K562 (cell line): ENCODE measurements around the gene CRABP1. TPM values are rescaled to one million over a fixed set of nuclear protein-coding genes. Genes with fewer than 3 reads are reported as not detected.

Source experiments
- ATF7 ChIP-seq: fragments of 450-650 bp; IDR thresholded peaks from 2 replicates; pipeline ENCODE4 v1.7.1; 2014; ENCODE audit warnings: mild to moderate bottlenecking, moderate library complexity
- CHD4 ChIP-seq: fragments of 200-600 bp; sonication (generic); IDR thresholded peaks from 3 replicates; pipeline ENCODE4 v1.6.1; 2012; ENCODE audit warnings: low read depth, mild to moderate bottlenecking, mixed read lengths, low read length, inconsistent platforms; ENCODE audit not compliant: insufficient read depth, insufficient replicate concordance, poor library complexity, severe bottlenecking
- ETV6 ChIP-seq, 3 experiments: fragments of 150-350 bp in 1 of 3; sonication (generic) in 1 of 3; formaldehyde crosslinking in 1 of 3; IDR thresholded peaks; 2 replicates each; pipeline versions ENCODE4 v1.6.1 to v1.8.0; 2014 to 2022; ENCODE audit warnings: borderline replicate concordance in 2 of 3, low read depth in 2 of 3, antibody characterized with exemption in 1 of 3, low read length in 1 of 3, mild to moderate bottlenecking in 1 of 3, missing genetic modification reagents in 1 of 3
- FOSL1 ChIP-seq: fragments of 200-800 bp; sonication (Bioruptor generic); conservative IDR thresholded peaks from 2 replicates; pipeline ENCODE4 v1.6.1; 2016; ENCODE audit warnings: missing genetic modification characterization, missing compliant biosample characterization
- FOXK2 ChIP-seq, 2 experiments: fragments of 450-650 bp; IDR thresholded peaks in 1 of 2; conservative IDR thresholded peaks in 1 of 2; 2 replicates each; pipeline ENCODE4 v1.6.1; 2016; ENCODE audit warnings: low read depth in 2 of 2, mild to moderate bottlenecking in 1 of 2
- HDAC1 ChIP-seq, 2 experiments: fragments of 450-650 bp; IDR thresholded peaks; 2 replicates each; pipeline ENCODE4 v1.6.1; 2016 to 2017; ENCODE audit warnings: inconsistent platforms in 1 of 2, mild to moderate bottlenecking in 1 of 2, moderate library complexity in 1 of 2
- HEY1 ChIP-seq: fragments of 250-450 bp; sonication (Bioruptor Pico); IDR thresholded peaks from 2 replicates; pipeline ENCODE4 v1.5.0; 2020; ENCODE audit warnings: mild to moderate bottlenecking, moderate library complexity, borderline replicate concordance
- IRF2 ChIP-seq: sonication (generic); formaldehyde crosslinking; IDR thresholded peaks from 2 replicates; pipeline ENCODE4 v1.8.1; 2022; ENCODE audit warnings: mild to moderate bottlenecking, missing genetic modification reagents
- MECOM ChIP-seq: fragments of 250-450 bp; sonication (Bioruptor Pico); IDR thresholded peaks from 2 replicates; pipeline ENCODE4 v1.8.0; 2022; ENCODE audit warnings: inconsistent platforms
- NBN ChIP-seq: fragments of 450-650 bp; IDR thresholded peaks from 2 replicates; pipeline ENCODE4 v1.6.1; 2016; ENCODE audit warnings: low read depth, mild to moderate bottlenecking
- NFE2 ChIP-seq: IDR thresholded peaks from 2 replicates; pipeline ENCODE4 v1.6.1; 2014; ENCODE audit warnings: antibody characterized with exemption, low read depth
- NFYB ChIP-seq: IDR thresholded peaks from 2 replicates; pipeline ENCODE4 v1.6.1; 2011; ENCODE audit warnings: mild to moderate bottlenecking, moderate library complexity; ENCODE audit not compliant: insufficient read length; ENCODE audit errors: extremely low read depth
- PHF20 ChIP-seq: fragments of 450-650 bp; IDR thresholded peaks from 2 replicates; pipeline ENCODE4 v1.6.1; 2018; ENCODE audit not compliant: partially characterized antibody
- SAP30 ChIP-seq: fragments of 200-600 bp; sonication (generic); IDR thresholded peaks from 2 replicates; pipeline ENCODE4 v1.6.1; 2012; ENCODE audit warnings: borderline replicate concordance, low read depth, mild to moderate bottlenecking, moderate library complexity, low read length, control low read depth, inconsistent platforms; ENCODE audit not compliant: insufficient read depth, poor library complexity, severe bottlenecking
- SMARCC2 ChIP-seq: fragments of 450-650 bp; IDR thresholded peaks from 2 replicates; pipeline ENCODE4 v1.6.1; 2017; ENCODE audit warnings: antibody characterized with exemption, moderate library complexity, mild to moderate bottlenecking, low read depth
- SPI1 ChIP-seq: IDR thresholded peaks from 2 replicates; pipeline ENCODE4 v1.6.1; 2011; ENCODE audit warnings: low read depth, low read length, control low read depth, borderline replicate concordance
- TRIM24 ChIP-seq, 2 experiments: fragments of 450-650 bp; IDR thresholded peaks; 2 replicates each; pipeline ENCODE4 v1.6.1; 2016
- ZEB2 ChIP-seq: fragments of 450-650 bp; IDR thresholded peaks from 2 replicates; pipeline ENCODE4 v1.6.1; 2016
- ZNF124 ChIP-seq: sonication (generic); formaldehyde crosslinking; IDR thresholded peaks from 2 replicates; pipeline ENCODE4 v1.8.1; 2022; ENCODE audit warnings: missing genetic modification reagents
- ZNF696 ChIP-seq: fragments of 250-450 bp; sonication (Bioruptor Pico); conservative IDR thresholded peaks from 2 replicates; pipeline ENCODE4 v1.4.0; 2020; ENCODE audit warnings: mild to moderate bottlenecking, moderate library complexity
- polyA plus RNA-seq, 8 experiments: library from polyadenylated mRNA; depleted of rRNA in 4 of 8; stranded (reverse) in 5 of 8; unstranded in 3 of 8; fragments of >200 nt; fragmentation: Nextera tagmentation in 2 of 8; fragmentation: Illumina TruSeq in 1 of 8; extraction: Ambion mirVana in 2 of 8; extraction: Trizol in 1 of 8; gene quantifications; 2 replicates each; pipeline versions ENCODE4 v1.2.1 to v1.2.3, GENCODE V29; 2011 to 2014; ENCODE audit warnings: inconsistent platforms in 1 of 8, missing spikeins in 1 of 8
- total RNA-seq, 7 experiments: library from RNA; depleted of rRNA in 6 of 7; stranded (reverse); fragments of >200 nt in 6 of 7; fragmentation: Illumina TruSeq in 2 of 7; extraction: Trizol in 2 of 7; gene quantifications; 2 replicates each; pipeline versions ENCODE4 v1.2.1 to v1.2.3, GENCODE V29; 2011 to 2021; ENCODE audit warnings: low replicate concordance in 1 of 7
- TF ChIP-seq, protein P1 (sequence below), 2 experiments: IDR thresholded peaks; 2 replicates each; pipeline ENCODE4 v1.6.1; 2011; ENCODE audit warnings: borderline replicate concordance in 1 of 2, control low read depth in 1 of 2, low read depth in 1 of 2, low read length in 1 of 2, mild to moderate bottlenecking in 1 of 2, mixed read lengths in 1 of 2, moderate library complexity in 1 of 2; ENCODE audit not compliant: insufficient read depth in 1 of 2, insufficient read length in 1 of 2, poor library complexity in 1 of 2, severe bottlenecking in 1 of 2; ENCODE audit errors: extremely low read depth in 1 of 2
- TF ChIP-seq, protein P2 (sequence below): fragments of 450-650 bp; IDR thresholded peaks from 2 replicates; pipeline ENCODE4 v1.6.1; 2016; ENCODE audit warnings: mild to moderate bottlenecking
- TF ChIP-seq, protein P3 (sequence below): fragments of 250-450 bp; sonication (Bioruptor Pico); IDR thresholded peaks from 2 replicates; pipeline ENCODE4 v1.5.1; 2021; ENCODE audit warnings: mild to moderate bottlenecking

The CRABP1 gene
- total and polyA plus RNA-seq, 9 of the 15 experiments (the other 6 are each of a cell fraction or from before 2014, with no cell fraction given), result 0.60 TPM; not detected in 8

DNA sequence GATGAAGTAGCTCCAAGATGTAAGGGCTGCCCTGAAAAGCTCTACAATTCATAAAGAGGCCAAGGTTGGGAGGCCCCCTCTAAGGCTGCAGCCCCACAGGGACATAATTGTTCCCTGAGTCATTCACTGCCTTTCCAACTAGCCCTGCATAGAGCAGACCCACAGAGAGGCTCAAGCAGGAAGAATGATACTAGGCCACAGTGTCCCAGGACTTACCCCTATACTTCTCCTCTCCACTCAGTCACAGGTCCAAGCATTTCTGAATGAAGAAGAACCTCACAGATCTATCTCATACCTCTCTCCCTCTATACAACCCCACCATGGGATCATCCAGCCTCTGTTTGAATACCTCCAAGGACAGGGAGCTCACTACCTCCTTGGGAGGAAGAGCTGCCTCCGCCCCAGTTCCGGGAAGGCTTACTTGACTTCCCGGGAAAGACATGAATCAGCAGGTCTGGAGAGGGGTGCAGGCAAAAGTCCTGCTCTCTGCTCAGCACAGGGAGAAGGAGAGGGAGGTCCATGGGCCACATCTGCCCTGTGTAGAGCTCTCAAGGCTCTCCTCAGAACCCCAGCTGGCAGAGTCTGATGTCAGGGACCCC lies 33.9 kb upstream of the CRABP1 start (continued):
- TF ChIP-seq CHD4, result peak; percentile 62
- TF ChIP-seq HEY1 (CRISPR knock-in tag), result no peak
- 0 out of 4 replicates have a peak, but pooled peaks of 1 of the 2 experiments have one; percentile 5 for TF ChIP-seq FOXK2 (conservative IDR thresholded peaks at IDR 0.05 in 1 of 2, IDR thresholded peaks at IDR 0.05 in 1 of 2; ENCODE audit: low read depth in 2 of 2)
- peak; percentile 69; the same call in 1 of the 2 replicates for TF ChIP-seq NBN
- TF ChIP-seq HDAC1 (IDR thresholded peaks at IDR 0.05), result peak; percentile 60 to 86; a peak in 3 of 4 replicates
- peak; percentile 86 for TF ChIP-seq PHF20
- no peak for TF ChIP-seq ZNF696
- peak; percentile 74 for TF ChIP-seq FOSL1
- TF ChIP-seq, protein P1, sequence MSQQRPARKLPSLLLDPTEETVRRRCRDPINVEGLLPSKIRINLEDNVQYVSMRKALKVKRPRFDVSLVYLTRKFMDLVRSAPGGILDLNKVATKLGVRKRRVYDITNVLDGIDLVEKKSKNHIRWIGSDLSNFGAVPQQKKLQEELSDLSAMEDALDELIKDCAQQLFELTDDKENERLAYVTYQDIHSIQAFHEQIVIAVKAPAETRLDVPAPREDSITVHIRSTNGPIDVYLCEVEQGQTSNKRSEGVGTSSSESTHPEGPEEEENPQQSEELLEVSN (IDR thresholded peaks at IDR 0.05; ENCODE audit: borderline replicate concordance in 1 of 2, extremely low read depth in 1 of 2, insufficient read depth in 1 of 2, insufficient read length in 1 of 2, low read depth in 1 of 2, low read length in 1 of 2, poor library complexity in 1 of 2, severe bottlenecking in 1 of 2), result no peak
- no peak for TF ChIP-seq SAP30
- no peak for TF ChIP-seq ZNF124 (CRISPR knock-in tag)
- peak; percentile 43; the same call in 1 of the 2 replicates for TF ChIP-seq ZEB2
- peak; percentile 84 to 85; a peak in 3 of 4 replicates for TF ChIP-seq ETV6 (IDR thresholded peaks at IDR 0.05; ENCODE audit: borderline replicate concordance in 1 of 2, low read depth in 2 of 2, low read length in 1 of 2)
- TF ChIP-seq ETV6 (CRISPR knock-in tag; IDR thresholded peaks at IDR 0.05; ENCODE audit: borderline replicate concordance), result no peak
- peak; percentile 55 for TF ChIP-seq SMARCC2
- TF ChIP-seq NFE2, result peak; percentile 76
- 0 out of 4 replicates have a peak, but pooled peaks of 1 of the 2 experiments have one; percentile 32 for TF ChIP-seq TRIM24 (IDR thresholded peaks at IDR 0.05)
- TF ChIP-seq NFYB, result no peak
- TF ChIP-seq, protein P2, sequence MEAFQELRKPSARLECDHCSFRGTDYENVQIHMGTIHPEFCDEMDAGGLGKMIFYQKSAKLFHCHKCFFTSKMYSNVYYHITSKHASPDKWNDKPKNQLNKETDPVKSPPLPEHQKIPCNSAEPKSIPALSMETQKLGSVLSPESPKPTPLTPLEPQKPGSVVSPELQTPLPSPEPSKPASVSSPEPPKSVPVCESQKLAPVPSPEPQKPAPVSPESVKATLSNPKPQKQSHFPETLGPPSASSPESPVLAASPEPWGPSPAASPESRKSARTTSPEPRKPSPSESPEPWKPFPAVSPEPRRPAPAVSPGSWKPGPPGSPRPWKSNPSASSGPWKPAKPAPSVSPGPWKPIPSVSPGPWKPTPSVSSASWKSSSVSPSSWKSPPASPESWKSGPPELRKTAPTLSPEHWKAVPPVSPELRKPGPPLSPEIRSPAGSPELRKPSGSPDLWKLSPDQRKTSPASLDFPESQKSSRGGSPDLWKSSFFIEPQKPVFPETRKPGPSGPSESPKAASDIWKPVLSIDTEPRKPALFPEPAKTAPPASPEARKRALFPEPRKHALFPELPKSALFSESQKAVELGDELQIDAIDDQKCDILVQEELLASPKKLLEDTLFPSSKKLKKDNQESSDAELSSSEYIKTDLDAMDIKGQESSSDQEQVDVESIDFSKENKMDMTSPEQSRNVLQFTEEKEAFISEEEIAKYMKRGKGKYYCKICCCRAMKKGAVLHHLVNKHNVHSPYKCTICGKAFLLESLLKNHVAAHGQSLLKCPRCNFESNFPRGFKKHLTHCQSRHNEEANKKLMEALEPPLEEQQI, result 0 out of 2 replicates have a peak, but pooled peaks have one; percentile 50
- TF ChIP-seq, protein P3, sequence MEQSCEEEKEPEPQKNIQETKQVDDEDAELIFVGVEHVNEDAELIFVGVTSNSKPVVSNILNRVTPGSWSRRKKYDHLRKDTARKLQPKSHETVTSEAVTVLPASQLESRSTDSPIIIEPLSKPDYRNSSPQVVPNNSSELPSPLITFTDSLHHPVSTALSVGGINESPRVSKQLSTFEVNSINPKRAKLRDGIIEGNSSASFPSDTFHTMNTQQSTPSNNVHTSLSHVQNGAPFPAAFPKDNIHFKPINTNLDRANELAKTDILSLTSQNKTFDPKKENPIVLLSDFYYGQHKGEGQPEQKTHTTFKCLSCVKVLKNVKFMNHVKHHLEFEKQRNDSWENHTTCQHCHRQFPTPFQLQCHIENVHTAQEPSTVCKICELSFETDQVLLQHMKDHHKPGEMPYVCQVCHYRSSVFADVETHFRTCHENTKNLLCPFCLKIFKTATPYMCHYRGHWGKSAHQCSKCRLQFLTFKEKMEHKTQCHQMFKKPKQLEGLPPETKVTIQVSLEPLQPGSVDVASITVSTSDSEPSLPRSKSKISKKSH (CRISPR knock-in tag), result no peak
- TF ChIP-seq SPI1, result no peak
- TF ChIP-seq ATF7, result peak; percentile 45
- no peak; the same call in 1 of the 2 replicates for TF ChIP-seq MECOM (CRISPR knock-in tag)
- TF ChIP-seq IRF2 (CRISPR knock-in tag), result no peak
